Stimulated activated CD4-positive, alpha-beta T cell treated with anti-CD3 and anti-CD28 coated beads, Interleukin-1b, Interleukin-23, amount 100 ng/mL, for 48 hours (primary cell): ENCODE results near the gene RIMOC1.
A peak's percentile ranks its signal among the peaks of the same experiment; 100 is the strongest.

Source experiments
- DNase-seq: peaks from one replicate; pipeline ENCODE4 v3.0.0-alpha.2; 2020

Gene RIMOC1, protein sequence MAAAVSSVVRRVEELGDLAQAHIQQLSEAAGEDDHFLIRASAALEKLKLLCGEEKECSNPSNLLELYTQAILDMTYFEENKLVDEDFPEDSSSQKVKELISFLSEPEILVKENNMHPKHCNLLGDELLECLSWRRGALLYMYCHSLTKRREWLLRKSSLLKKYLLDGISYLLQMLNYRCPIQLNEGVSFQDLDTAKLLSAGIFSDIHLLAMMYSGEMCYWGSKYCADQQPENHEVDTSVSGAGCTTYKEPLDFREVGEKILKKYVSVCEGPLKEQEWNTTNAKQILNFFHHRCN

DNA sequence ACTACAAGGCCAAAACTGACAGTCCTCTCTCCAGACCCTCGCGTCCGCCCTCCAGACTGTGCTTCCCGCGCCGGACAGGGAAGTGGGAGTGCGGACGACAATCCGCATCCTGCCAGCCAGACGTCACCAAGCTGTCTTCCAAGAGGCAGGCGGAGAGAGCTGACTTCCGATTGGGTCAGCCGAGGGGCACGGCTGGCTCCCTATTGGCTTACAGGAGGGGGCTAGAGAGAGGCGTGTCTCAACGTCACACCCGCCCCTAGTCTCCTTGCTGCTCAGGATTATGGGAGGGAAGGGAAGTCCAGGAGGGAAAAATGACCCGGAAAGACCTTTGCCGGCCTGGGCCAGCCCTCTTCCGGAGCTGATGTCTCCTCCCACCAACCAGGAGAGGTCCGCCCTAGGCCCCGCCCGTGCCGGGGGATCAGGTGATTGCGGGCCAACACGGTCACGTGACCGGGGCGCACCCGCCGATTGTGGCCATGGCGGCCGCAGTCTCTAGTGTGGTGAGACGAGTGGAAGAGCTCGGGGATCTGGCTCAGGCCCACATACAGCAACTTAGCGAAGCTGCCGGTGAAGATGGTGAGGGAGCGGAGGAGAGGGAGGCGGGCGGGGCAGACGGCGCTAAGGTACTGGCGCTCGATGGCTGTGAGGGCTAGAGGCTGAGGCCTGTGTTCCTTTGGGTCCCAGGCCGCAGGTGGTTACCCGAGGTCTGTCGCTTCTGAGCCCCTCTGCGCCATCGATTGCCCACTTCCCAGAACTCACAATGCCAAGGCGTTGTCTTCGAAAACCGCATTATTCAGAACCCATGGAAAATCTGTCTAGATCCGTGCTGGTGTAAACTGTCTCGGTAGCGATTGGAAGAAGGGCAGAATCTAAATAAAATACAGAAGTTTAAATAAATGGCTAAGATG, at the start of gene RIMOC1:
TSS of gene RIMOC1 (plus strand) at position 453 of the 908 bp plus-strand sequence. CDS start at position 477, 24 bp downstream.
- peak; percentile 99 for DNase-seq

DNA sequence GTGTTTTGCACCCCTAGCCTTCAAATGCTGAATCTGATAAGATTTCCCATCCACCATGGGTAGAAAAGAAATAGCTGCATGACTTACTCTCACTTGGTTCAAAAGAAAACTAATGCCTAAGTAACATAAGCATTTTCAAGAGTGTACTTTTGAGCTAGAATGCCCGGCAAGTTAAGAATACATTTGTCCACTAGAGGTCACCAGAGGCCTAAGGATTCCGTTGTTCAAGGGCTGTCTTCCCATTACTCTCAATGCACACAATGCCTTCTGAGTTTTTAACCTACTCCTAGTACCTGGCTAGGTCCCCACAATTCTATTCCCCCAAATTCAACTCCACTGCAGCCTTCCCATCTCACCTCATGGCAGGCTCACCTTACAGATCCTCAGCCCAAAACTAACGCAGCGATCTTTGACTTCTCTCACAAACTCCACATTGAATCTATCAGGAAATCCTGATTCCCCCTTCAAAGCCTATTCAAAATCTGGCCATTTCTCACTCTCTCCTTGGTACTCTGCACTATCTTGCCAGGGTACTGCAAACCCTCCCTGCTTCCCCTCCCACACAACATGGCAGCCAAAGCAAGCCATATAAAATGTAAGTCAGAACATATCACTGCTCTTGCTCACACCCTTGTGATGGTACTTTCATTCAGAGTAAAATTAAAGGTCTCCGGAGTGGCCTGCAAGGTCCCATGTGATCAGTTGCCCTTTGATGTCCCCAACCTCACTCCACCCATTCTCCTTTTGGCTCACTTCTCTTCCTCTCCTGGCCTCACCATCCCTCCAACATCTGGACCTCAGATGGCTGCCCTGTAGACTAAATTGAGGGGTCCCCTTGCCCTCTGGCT, 47.3 kb upstream of the RIMOC1 start:
- peak; percentile 37 for DNase-seq

DNA sequence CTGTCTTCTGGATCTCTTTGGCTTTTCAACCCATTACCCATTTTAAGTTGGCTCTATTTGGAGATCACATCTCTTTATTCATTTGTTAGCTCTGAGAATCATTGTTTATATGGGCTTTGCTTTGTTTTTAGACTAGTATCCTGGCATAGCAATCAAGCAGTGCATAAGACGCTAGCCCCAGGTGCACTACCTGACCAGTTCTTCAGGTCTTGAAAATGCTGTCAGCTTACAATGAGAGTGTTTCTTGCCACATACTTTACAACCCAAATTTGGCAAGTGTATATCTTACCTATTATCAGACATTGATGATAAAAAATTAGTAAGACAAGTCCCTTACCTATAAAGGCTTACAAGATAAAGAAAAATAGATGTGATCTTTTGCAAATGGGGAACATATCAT, 46.2 kb upstream of the RIMOC1 start:
- DNase-seq: no peak

DNA sequence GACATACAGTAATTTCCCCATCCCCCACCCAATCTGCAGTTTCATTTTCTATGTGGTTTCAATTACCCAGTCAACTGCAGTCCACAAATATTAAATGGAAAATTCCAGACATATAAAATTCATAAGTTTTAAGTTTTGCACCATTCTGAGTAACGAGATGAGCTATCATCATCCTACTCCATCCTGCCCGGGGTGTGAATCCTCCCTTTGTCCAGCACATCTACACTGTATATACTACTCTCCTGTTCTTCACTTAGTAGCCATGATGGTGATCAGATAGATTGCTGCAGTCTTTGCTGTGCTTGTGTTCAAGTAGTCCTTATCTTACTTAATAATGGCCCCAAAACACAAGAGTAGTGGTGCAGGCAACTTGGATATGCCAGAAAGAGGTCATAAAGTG, 45.3 kb upstream of the RIMOC1 start:
- no peak for DNase-seq

DNA sequence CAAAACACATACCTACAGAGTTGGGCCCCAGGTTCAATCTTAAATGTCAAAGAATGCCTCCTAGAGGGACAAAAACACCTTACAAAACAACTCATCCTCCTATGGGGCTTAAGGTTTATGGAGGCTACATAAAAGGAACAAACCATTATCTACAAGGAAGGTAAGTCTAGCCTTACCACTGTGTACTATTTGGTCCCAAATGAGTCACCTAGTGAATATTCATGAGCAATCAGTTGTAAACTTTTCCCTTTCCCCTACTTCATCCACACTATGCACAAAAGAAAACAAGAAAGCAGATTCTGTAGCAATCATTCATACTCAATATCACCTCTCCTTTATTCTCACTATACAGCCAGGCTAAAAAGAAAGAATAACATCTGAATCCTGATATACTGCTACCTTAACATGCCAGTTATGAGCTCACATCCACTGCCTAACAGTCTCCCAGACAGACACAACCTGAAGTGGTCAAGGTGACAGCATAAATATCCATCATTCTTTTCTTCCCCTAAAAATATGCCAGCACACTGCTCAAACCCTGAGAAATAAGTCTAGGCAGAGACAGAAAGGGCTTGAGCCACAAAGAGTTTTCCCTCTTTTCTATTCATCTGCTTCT, 40.2 kb upstream of the RIMOC1 start:
- DNase-seq: no peak

DNA sequence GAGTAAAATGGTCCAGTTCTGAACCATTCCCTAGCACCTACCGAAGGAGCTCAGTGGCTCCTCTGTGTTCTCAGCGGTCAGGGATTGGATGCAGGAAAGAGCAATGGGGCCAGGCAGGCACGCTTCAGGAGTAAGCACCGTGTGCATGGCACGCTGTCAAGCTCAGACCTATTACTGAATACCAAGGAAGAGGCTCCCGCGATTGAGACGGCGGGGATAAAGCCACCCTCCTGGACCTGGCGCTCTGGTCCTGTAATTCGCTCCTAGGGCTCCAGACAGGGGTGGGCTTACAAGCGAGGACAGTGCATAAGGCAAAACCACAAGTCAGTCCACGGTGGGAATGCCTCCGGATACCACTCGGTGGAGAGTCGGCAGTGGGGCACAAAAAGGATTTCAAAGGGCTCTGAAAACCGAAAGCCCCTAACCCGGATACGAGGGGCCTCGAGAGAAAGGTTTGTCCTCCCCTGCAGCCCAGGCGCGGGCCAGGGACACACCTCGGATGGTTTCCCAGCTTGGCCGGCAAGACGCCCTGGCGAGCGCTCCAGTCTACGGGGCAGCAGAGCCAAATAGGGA, 34.9 kb upstream of the RIMOC1 start:
- no peak for DNase-seq

DNA sequence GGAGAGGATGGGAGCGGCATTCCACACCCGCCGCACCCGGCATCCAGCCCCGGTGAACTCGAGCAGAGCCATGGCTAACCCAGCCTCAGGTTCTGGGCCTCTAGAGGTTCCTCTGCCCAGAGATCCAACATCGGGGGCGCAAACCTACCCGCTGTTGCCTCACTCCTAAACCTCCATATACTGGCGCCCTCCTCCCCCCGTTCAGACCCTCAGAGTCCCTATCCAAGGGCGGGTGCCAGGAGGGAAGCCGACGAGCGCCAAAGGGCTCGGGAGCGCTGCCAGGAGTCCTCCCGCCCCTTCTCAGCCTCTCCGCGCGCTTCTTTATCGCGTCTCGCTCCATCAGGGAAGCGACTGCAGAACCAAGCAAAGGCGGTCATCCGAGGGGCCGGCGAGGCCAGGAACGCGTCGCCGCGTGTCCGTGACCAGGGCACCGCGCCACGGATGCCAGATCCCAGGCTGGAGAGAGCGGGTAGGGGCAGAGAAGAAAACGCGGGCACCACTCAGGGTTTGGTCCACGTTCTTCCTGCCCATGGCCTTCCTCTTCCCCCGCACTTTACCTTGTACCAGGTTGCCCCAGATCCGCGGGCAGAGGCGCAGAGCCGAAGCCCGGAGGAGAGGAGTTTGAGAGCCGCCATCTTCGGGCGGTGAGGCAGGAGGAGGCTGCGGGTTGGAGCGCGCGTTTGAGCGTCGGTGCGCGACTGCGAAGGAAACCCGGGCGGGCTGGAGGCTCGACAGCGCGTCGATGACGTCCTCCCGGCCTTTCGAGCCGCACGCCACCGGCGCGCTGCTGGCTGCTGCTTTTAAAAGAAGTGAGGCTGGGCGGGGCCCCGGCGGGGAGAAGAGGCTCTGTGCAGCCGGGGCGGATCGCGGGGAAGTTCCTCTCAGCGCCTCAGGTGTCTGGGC, 34.2 kb upstream of the RIMOC1 start, which contains the start of gene OXCT1:
TSS of gene OXCT1 (minus strand) at position 702 of the 903 bp plus-strand sequence. CDS start at position 635, 67 bp downstream.
- DNase-seq: peak; percentile 94

DNA sequence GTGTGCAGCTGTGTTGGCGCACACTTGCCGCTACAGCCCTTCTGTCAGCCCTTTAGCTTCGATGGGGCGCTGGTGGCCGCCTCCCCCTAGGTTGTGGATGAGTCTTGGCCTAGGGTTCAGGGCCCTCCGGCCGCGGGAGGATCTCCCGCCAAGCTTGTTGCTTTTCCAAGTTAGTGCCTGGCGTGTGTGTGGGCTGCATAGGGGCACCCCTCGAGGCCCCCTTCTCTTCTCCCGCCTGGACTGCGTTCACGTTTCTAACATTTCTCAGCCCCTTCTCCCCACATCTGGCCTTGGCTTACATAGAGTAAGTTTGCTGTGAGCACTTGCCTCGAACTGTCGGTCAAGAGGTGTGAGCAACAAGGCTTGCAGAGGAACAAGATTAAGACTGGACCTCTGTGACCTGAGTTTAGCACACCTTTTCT, 33.5 kb upstream of the RIMOC1 start:
- DNase-seq: no peak

DNA sequence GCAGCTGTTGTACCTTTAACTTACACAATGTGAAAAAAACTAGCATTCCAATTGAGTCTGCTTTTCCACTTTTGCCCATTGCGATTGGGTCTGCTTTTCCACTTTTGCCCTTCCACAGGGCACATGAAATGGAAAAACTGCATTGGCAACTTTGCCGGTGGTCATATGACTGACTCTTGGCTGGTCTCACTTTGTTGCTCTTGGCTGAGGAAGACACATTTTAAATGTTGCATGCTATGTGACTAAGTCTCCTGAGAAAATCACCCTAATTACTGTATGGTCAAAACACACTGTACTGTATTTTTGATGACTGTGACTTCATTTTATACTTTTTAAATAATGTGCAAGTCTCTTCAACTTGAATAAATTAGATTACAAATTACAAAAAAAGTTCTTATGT, 32.3 kb upstream of the RIMOC1 start:
- no peak for DNase-seq

DNA sequence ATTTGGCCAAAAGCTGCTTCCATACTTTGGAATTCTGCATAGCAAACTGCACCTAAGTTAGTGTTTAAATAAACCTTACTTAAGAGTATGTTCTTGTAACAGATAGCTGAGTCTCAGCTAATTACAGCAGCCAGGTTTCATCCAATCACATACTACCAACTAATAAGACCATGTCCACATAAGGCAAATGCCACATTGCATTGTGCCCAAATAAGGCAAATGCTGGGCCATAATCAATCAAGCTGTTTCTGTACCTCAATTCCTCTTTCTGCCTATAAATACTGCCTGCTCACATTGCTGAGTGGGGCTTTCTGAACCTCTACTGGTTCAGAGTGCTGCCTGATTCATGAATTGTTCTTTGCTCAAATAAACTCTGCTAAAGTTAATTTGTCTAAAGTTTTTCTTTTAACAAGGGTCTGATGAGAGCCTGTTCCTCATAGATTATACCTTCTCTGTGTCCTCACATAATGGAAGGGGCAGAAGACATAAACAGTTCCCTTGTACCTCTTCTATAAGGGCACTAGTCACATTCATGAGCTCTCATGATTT, 29.6 kb upstream of the RIMOC1 start:
- no peak for DNase-seq

DNA sequence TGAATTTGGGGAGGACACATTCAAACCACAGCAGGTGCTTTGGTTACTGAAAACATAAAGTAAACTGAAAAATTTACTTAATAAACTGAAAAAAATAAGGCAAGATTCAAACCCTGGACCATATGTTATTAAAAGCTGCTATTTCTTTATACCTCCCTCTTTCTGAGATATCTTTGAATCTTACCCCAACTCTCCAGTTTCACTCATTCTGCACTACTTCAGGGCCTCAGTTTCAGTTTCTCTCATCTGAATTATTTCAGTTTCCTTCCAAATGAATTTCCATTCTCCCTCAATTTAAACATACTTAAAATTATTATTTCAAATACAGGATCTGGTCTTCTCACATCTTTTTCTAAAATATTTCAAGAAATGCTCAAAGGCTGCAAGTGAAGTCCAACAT, 29.0 kb upstream of the RIMOC1 start:
- DNase-seq: no peak

DNA sequence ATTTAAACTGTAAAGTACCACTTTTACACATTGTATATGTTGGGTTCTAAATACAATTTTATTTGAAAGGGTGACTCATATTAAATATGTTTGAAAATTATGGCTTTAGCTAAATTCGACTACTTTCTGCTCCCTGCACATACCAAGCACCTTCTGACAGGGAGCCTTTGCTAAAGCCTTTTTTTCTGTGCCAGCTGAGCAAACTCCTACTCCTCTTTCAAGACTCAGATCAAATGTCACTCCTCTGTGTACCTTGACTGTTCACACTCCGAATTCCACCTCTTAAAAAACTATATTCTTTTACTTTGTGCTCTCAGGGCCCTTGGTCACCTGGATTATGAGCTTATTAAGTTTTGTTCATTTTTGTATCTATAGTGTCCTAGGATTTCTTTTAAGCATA, 27.5 kb upstream of the RIMOC1 start:
- no peak for DNase-seq

DNA sequence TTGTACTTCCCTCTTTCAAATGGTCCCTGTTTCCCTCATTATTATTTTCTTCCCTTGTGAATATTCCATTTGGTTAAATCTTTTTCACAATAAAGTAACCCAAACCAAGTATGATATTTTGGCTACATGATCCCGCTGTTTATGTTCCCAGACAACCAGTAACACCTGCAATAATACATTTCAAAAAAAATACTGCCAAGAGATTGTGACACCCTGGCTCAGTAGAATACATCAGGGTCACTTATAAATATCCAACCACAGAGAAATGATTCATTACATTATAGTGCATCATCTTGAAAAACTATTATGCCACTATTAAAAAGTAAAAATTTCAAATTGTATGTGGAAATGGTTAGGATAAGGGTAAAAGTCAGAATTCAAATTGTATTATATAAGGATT, 26.7 kb upstream of the RIMOC1 start:
- DNase-seq: no peak

DNA sequence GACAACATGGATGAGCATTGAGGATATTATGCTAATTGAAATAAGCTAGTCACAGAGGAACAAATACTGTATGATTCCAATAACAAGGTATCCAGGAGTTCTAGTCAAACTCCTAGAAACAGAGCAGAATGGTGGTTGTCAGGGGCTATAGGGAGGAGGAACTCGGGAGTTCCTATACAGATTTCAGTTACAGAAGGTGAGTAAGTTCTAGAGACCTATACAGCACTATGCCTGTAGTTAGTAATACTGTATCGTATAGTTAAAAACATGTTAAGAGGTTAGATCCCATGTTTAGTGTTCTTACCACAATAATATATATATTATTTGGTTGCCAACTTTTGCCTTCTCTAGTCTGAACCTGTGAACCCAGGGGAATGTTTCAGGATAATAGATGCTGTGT, 26.0 kb upstream of the RIMOC1 start:
- DNase-seq: no peak

DNA sequence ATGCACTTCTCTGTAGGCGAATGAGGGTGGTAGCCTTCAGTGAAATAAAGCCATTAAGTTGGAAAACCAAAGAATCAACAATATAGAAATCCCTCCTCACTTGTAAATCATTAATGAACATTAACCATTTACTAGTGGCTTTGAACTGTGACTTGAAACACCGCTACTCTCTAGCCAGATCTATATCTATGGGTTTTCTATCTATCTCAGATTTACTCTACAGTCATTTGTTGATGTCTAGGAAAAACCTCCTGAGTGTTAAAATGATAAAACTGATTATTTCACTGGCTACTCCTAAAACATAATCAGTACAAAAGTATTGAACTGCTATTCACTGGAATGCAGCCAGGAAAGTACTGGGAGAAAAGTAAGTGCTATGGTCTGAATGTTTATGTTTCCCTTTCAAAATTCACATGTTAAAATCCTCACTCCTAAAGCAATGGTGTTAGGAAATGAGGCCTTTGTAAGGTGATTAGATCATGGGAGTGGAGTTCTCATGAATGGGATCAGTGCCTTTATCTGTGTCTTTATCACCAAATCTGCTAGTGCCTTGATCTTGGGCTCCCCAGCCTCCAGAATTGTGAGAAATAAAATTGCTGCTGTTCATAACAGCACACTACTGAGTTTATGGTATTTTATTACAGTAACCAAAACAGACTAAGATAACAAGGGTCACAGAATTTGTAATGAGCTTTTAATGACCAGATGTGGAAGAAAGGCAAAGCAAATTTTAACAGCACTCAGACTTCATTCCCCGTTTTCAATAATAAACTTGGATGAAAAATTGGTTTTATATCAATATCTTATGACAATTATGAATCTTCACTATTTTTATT, 25.3 kb upstream of the RIMOC1 start:
- DNase-seq: no peak

DNA sequence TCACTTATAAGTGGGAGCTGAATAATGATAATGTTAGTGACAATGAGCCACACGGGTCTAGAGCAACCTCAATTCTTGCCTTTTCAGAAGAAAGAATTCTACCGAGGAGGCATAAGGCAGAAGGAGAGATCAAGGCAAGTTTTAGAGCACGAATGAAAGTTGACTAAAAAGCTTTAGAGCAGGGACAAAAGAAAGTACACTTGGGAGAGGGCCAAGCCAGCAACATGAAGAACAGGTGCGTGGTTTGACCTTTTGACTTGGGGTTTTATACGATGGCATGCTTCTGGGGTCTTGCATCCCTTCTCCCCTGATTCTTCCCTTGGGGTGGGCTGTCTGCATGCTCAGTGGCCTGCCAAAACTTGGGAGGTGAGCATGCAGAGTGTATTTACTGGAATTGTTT, 21.4 kb upstream of the RIMOC1 start:
- DNase-seq: no peak

DNA sequence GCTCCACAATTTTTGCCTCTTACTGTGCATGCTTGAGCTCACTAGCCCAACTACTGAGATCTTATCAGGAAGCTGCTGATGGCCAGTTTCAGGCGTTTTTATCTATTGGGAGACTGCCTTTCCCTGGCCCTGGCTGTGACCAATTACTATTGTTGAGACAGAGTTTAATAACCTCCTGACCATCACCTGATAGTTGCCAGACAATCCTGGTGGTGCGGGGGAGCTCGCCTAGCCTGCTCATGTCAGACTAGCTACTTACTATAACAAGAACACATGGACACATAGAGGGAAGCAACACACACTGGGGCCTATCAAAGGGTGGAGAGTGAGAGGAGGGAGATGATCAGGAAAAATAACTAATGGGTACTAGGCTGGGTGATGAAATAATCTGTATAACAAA, 20.9 kb upstream of the RIMOC1 start:
- DNase-seq: no peak

DNA sequence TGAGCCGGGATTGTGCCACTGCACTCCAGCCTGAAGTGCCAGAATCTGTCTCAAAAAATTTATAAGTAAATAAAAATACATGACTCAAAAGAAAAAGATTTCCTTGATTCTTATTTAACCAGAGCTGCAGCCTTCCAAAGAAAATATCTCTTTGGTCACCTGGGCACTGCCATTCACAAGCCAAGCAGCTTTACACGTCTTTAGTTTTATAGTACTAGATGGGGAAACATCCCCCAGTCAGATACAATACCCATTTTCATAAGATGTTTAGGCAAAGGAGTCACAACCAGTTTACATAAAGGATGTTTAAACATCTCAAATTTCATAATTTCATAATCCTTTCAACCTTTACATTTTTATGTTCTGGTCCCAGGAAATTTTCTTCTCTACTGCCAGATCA, 20.2 kb upstream of the RIMOC1 start:
- DNase-seq: no peak

DNA sequence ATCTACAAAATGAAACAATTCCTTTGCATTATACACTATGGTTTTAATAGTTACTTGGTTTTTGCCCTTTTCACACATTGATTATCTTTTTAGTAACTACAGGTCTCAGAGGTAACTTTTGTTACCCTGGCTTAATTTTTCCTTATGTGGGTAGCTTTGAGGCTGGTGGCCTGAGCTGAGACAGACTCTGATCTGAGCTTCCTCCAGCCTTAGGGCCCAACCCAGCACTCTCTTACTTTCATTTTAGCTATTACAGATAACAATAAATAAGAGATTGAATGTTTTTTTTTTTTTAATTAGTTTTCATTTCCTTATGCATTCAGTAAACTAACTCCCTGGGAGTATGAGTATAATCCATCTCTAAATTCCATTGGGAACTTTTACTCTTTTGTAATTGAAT, 18.9 kb upstream of the RIMOC1 start:
- DNase-seq: no peak
